ENCODE results near the gene SELENOP.

DNA sequence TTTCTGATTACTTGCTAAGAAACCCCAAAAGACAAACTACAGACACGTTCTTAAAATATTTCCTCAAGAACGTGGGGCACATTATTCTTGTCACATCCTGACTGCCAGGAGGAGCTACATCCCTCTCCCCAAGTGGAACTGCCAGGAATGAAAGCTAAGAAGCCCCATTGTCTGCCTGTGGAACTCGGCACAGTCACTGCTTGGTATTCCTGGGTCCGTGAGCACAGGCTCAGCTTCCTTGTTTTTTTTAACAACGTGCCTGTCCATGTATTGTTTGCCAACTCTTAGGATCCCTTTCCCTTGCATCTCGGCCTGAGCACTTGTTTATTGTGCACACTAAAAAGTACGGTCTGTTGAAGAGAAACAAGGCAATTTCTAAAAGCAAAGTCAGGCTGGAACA, 47.0 kb upstream of the SELENOP start:
- TF ChIP-seq SUZ12 (IDR thresholded peaks at IDR 0.05; ENCODE audit: extremely low read depth, insufficient read depth, insufficient read length) (no peak), ZNF274 (IDR thresholded peaks at IDR 0.05; ENCODE audit: low read depth, low read length) (no peak), YY1 (IDR thresholded peaks at IDR 0.05; ENCODE audit: insufficient read depth, insufficient read length) (no peak)

All from NT2/D1 (cell line).